SU-DHL-6 (cell line): Measurements from ENCODE around the gene CNTNAP4.

ENCODE experiments used
- H2AFZ ChIP-seq: fragments of 200-600 bp; sonication (generic); 2 replicates; pipeline ENCODE4 v1.6.1; 2014; ENCODE audit warnings: low read depth, mild to moderate bottlenecking, moderate library complexity, mixed read lengths, antibody characterized with exemption, low read length; ENCODE audit not compliant: severe bottlenecking
- H3F3A ChIP-seq: fragments of 200-600 bp; shearing (Covaris generic); 2 replicates; pipeline ENCODE4 v1.6.0; 2016; ENCODE audit warnings: antibody characterized with exemption, mild to moderate bottlenecking; ENCODE audit not compliant: insufficient read depth
- H3K27ac ChIP-seq: fragments of 200-600 bp; sonication (generic); 2 replicates; pipeline ENCODE4 v1.5.1; 2016; ENCODE audit warnings: low read depth, mild to moderate bottlenecking, low read length, moderate library complexity, mixed read lengths
- H3K27me3 ChIP-seq: fragments of 200-600 bp; sonication (generic), shearing (Covaris generic); 2 replicates; pipeline ENCODE4 v1.6.0; 2014; ENCODE audit warnings: mild to moderate bottlenecking, low read length
- H3K36me3 ChIP-seq: fragments of 200-600 bp; sonication (generic); 2 replicates; pipeline ENCODE4 v1.6.1; 2014; ENCODE audit warnings: mild to moderate bottlenecking, low read length, mixed read lengths
- H3K4me2 ChIP-seq: fragments of 300-600, 200-600 bp; shearing (Covaris generic), sonication (generic); 2 replicates; pipeline ENCODE4 v1.6.0; 2014; ENCODE audit warnings: low read length, low read depth, mild to moderate bottlenecking; ENCODE audit not compliant: poor library complexity, severe bottlenecking
- H3K4me3 ChIP-seq: fragments of 200-600 bp; sonication (generic); 2 replicates; pipeline ENCODE4 v1.5.1; 2014; ENCODE audit warnings: antibody characterized with exemption, low read length, mild to moderate bottlenecking, mixed read lengths; ENCODE audit not compliant: insufficient read depth, poor library complexity, severe bottlenecking
- H3K79me2 ChIP-seq: fragments of 200-600 bp; sonication (generic); 2 replicates; pipeline ENCODE4 v1.6.1; 2014; ENCODE audit warnings: mild to moderate bottlenecking, low read length, moderate library complexity; ENCODE audit not compliant: insufficient read depth
- H3K9ac ChIP-seq: fragments of 200-600 bp; sonication (generic); 2 replicates; pipeline ENCODE4 v1.7.0; 2014; ENCODE audit warnings: mild to moderate bottlenecking, low read length
- H3K9me2 ChIP-seq: fragments of 200-600 bp; sonication (generic); replicated peaks from 2 replicates; pipeline ENCODE4 v1.6.1; 2014; ENCODE audit warnings: low read length; ENCODE audit not compliant: insufficient read depth
- H3K9me3 ChIP-seq: fragments of 200-600 bp; sonication (generic); 2 replicates; pipeline ENCODE4 v1.6.1; 2014; ENCODE audit warnings: low read length, mixed read lengths; ENCODE audit not compliant: insufficient read depth
- H4K20me1 ChIP-seq: fragments of 200-600 bp; sonication (generic); 2 replicates; pipeline ENCODE4 v1.6.1; 2014; ENCODE audit warnings: low read depth, mild to moderate bottlenecking, antibody characterized with exemption, low read length, moderate library complexity, mixed read lengths
- CTCF ChIP-seq: fragments of 200-600 bp; sonication (generic); IDR thresholded peaks from one replicate; pipeline ENCODE4 v1.5.1; 2017; ENCODE audit warnings: antibody characterized with exemption, mild to moderate bottlenecking, low read length, moderate library complexity; ENCODE audit not compliant: insufficient read depth, poor library complexity, severe bottlenecking
- EZH2phosphoT487 ChIP-seq: fragments of 200-600 bp; sonication (generic), shearing (Covaris generic); conservative IDR thresholded peaks from 2 replicates; pipeline ENCODE4 v1.6.1; 2018; ENCODE audit warnings: mild to moderate bottlenecking, antibody characterized with exemption, low read length, moderate library complexity, mixed read lengths

The CNTNAP4 gene

DNA sequence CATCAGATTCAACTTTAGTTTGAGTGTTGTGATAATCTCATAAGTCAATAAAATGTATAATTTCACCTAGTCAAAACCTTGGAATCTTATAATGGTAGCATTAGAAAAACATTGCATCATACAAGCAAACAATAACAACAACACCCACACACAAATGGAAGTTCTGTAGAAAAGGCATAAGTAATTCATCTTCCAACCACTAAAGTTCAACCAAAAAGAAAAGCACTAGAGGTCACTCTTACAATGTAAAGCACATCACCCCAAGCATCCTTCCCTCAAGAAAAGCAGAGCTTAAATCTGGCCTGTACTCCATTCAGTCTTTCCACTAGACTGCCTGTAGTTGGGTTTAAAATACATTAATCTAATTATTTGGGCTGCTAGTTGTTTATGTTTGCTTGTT is 1.8 kb downstream of the CNTNAP4 start:
- H3K27ac ChIP-seq: no peak overlapping the region
- TF ChIP-seq EZH2phosphoT487 (no peak), CTCF (no peak)
- H3K9ac ChIP-seq: no peak overlapping the region
- H3F3A ChIP-seq: no peaks in the 10 kb centered on the region
- no peaks in the 10 kb centered on the region for H3K79me2 ChIP-seq
- no peak overlapping the region for H3K4me3 ChIP-seq
- H4K20me1 ChIP-seq: no peaks in the 10 kb centered on the region
- H3K27me3 ChIP-seq: no peaks in the 10 kb centered on the region
- H3K9me2 ChIP-seq: no peaks in the 10 kb centered on the region
- no peaks in the 10 kb centered on the region for H3K36me3 ChIP-seq
- H3K4me2 ChIP-seq: no peak overlapping the region
- no peak overlapping the region for H2AFZ ChIP-seq
- no peaks in the 10 kb centered on the region for H3K9me3 ChIP-seq

- TF ChIP-seq EZH2phosphoT487 (no peak), CTCF (no peak)
- Histone ChIP-seq H2AFZ (no peak overlapping the region), H3K4me2 (no peak overlapping the region), H3K27ac (no peak overlapping the region), H3K36me3 (no peaks in the 10 kb centered on the region), H4K20me1 (no peaks in the 10 kb centered on the region), H3K9ac (no peak overlapping the region), H3K9me2 (no peaks in the 10 kb centered on the region), H3K9me3 (no peaks in the 10 kb centered on the region), H3K4me3 (no peak overlapping the region), H3F3A (no peaks in the 10 kb centered on the region), H3K27me3 (no peaks in the 10 kb centered on the region), H3K79me2 (no peaks in the 10 kb centered on the region)
Measured at GRCh38 chr16:76280421-76281215, 3.4 kb downstream of the CNTNAP4 start.

DNA sequence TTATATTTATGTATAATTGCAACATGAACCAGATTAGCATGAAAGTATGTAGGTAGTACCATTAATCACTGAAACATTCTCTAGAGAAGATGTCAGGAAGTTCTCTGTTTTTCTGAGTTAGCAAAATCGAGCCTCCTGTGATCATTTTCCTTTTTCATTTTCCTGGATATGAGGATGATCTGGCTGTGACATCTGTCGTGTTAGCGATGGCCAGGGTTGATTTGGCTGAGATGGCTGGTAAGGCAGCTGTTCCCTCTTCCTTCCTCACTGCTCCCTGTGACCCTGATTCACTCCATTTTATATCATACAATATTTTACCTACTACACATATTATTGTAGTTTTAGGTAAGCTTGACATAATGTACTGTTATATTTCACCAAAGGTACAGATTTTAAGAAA is 10.3 kb downstream of the CNTNAP4 start:
- Histone ChIP-seq H3K79me2 (no peaks in the 10 kb centered on the region), H4K20me1 (no peaks in the 10 kb centered on the region), H3K9ac (no peak overlapping the region), H3F3A (no peaks in the 10 kb centered on the region), H3K27ac (no peak overlapping the region), H3K4me2 (no peak overlapping the region), H3K9me3 (no peaks in the 10 kb centered on the region), H3K36me3 (no peaks in the 10 kb centered on the region), H2AFZ (no peak overlapping the region), H3K9me2 (no peaks in the 10 kb centered on the region), H3K4me3 (no peak overlapping the region), H3K27me3 (no peaks in the 10 kb centered on the region)
- no peak for TF ChIP-seq EZH2phosphoT487
- TF ChIP-seq CTCF: no peak
